Natural killer cell (primary cell): ENCODE measurements around the gene VAMP1. TPM values are rescaled to one million over a fixed set of nuclear protein-coding genes. Genes with fewer than 3 reads are reported as not detected.
A peak's percentile ranks its signal among the peaks of the same experiment; 100 is the strongest.
"Not testable (repeated sequence)": the region's sequence is repeated elsewhere in the genome, so short reads cannot be mapped to it uniquely, and the experiment has no call there.

Experiments used
- ATAC-seq, 3 donors: fragments of 150-1000 bp in 2 of 3; fragments of 200-7000 bp in 1 of 3; cut with Tn5 transposase; 1 replicate in 1 of 3; 2 replicates in 2 of 3; pipeline ENCODE4 v1.10.0; 2021; ENCODE audit warnings: mild to moderate bottlenecking in 2 of 3, moderate library complexity in 2 of 3
- DNase-seq, 2 donors: peaks; one replicate each; pipeline versions ENCODE4 v3.0.0 to v3.0.0-alpha.2; 2013 to 2021; ENCODE audit warnings: mixed read lengths in 1 of 2
- H3K27ac ChIP-seq: one replicate; pipeline ENCODE4 v1.5.1; 2013; ENCODE audit warnings: mild to moderate bottlenecking, low read length
- H3K27me3 ChIP-seq: one replicate; pipeline ENCODE4 v1.6.1; 2013; ENCODE audit warnings: low read length; ENCODE audit not compliant: control insufficient read depth, insufficient read depth
- H3K36me3 ChIP-seq: one replicate; pipeline ENCODE4 v1.6.1; 2013; ENCODE audit warnings: low read length; ENCODE audit not compliant: control insufficient read depth, insufficient read depth
- H3K4me1 ChIP-seq: one replicate; pipeline ENCODE4 v1.6.1; 2013; ENCODE audit warnings: low read length; ENCODE audit not compliant: control insufficient read depth, insufficient read depth
- H3K4me3 ChIP-seq: one replicate; pipeline ENCODE4 v1.5.1; 2013; ENCODE audit warnings: low read length
- H3K9me3 ChIP-seq: one replicate; pipeline ENCODE4 v1.6.1; 2013; ENCODE audit warnings: low read length; ENCODE audit not compliant: control insufficient read depth, insufficient read depth
- H3K27ac Mint-ChIP-seq, 2 donors: one replicate each; pipeline ENCODE4 v1.8.0; 2022; ENCODE audit warnings: mild to moderate bottlenecking in 2 of 2, mixed read lengths in 2 of 2, moderate library complexity in 1 of 2
- H3K27me3 Mint-ChIP-seq, 2 donors: one replicate each; pipeline ENCODE4 v1.8.0; 2022; ENCODE audit warnings: low read depth in 2 of 2, mixed read lengths in 2 of 2
- H3K36me3 Mint-ChIP-seq: one replicate; pipeline ENCODE4 v1.8.0; 2022; ENCODE audit warnings: mixed read lengths
- H3K4me1 Mint-ChIP-seq, 2 donors: one replicate each; pipeline ENCODE4 v1.8.0; 2022; ENCODE audit warnings: mixed read lengths in 2 of 2
- H3K4me3 Mint-ChIP-seq: one replicate; pipeline ENCODE4 v1.8.0; 2022; ENCODE audit warnings: mild to moderate bottlenecking, moderate library complexity, mixed read lengths
- H3K9me3 Mint-ChIP-seq, 2 donors: one replicate each; pipeline ENCODE4 v1.8.0; 2022; ENCODE audit warnings: mixed read lengths in 2 of 2
- CTCF ChIP-seq: fragments of 200-600 bp; IDR thresholded peaks from one replicate; pipeline ENCODE4 v1.8.0; 2022; ENCODE audit warnings: antibody characterized with exemption
- WGBS: methylation state at CpG from one replicate; pipeline ENCODE4 v1.1.7; 2013; ENCODE audit warnings: missing lambda C conversion rate; ENCODE audit not compliant: insufficient coverage; 5-methylcytosine and 5-hydroxymethylcytosine counted together
- intact Hi-C: fragments of 100-400 bp; cut with micrococcal nuclease; formaldehyde crosslinking; loops from one replicate; pipeline ENCODE4 v1.14.2; 2022
- total RNA-seq, 4 donors: library from RNA; stranded (reverse); fragments of 120-200 nt in 1 of 4; gene quantifications; one replicate each; pipeline versions ENCODE4 v1.2.3 to v1.2.4, GENCODE V29; 2013 to 2022

Gene VAMP1
- total RNA-seq, 3 donors from 2014 or later (not counting 1 experiment from before 2014, with no cell fraction given) = 81.0 to 84.3 (median 83.8) TPM

- ATAC-seq (no peak), DNase-seq (no peak)
- Mint-ChIP-seq H3K27ac (no peak overlapping the region), H3K4me1 (peaks cover 8% of the 10 kb centered on the region in 2 donors), H3K4me3 (no peak overlapping the region), H3K9me3 (no peaks in the 10 kb centered on the region), H3K27me3 (no peaks in the 10 kb centered on the region), H3K36me3 (peaks cover 2% of the 10 kb centered on the region)
- peaks cover 27% of the 10 kb centered on the region for H3K36me3 ChIP-seq
- no peak for TF ChIP-seq CTCF
- intact Hi-C loops = no loop called here
- WGBS = 96% methylated on average over 12 of the region's 12 CpGs
- H3K4me3 ChIP-seq = no peak overlapping the region
- no peaks in the 10 kb centered on the region for H3K9me3 ChIP-seq
- H3K27me3 ChIP-seq = no peaks in the 10 kb centered on the region
- H3K4me1 ChIP-seq = no peaks in the 10 kb centered on the region
- no peak overlapping the region for H3K27ac ChIP-seq
Observed at GRCh38 chr12:6507102-6507998, 36.9 kb upstream of the VAMP1 start.

- no peaks in the 10 kb centered on the region for H3K27me3 Mint-ChIP-seq
- peaks cover 4 to 9% of the 10 kb centered on the region in 2 donors for H3K4me1 Mint-ChIP-seq
- no peaks in the 10 kb centered on the region for H3K9me3 ChIP-seq
- H3K4me3 Mint-ChIP-seq = no peak overlapping the region
- DNase-seq = no peak
- peaks cover 11% of the 10 kb centered on the region for H3K4me1 ChIP-seq
- H3K36me3 ChIP-seq = peaks cover 27% of the 10 kb centered on the region
- H3K27me3 ChIP-seq = no peaks in the 10 kb centered on the region
- H3K4me3 ChIP-seq = no peak overlapping the region
- WGBS = 99% methylated on average over 2 of the region's 2 CpGs
- no peak overlapping the region for H3K27ac Mint-ChIP-seq
- intact Hi-C loops = no loop called here
- no peak for TF ChIP-seq CTCF
- H3K36me3 Mint-ChIP-seq = no peaks in the 10 kb centered on the region
- no peaks in the 10 kb centered on the region for H3K9me3 Mint-ChIP-seq
- no peak overlapping the region for H3K27ac ChIP-seq
- ATAC-seq = no peak
Observed at GRCh38 chr12:6500466-6500865, 30.0 kb upstream of the VAMP1 start.

- peaks cover 32 to 36% of the 10 kb centered on the region in 2 donors for H3K4me1 Mint-ChIP-seq
- H3K27me3 ChIP-seq, H3K36me3 Mint-ChIP-seq, ATAC-seq, H3K9me3 ChIP-seq, H3K27me3 Mint-ChIP-seq, H3K9me3 Mint-ChIP-seq, H3K4me3 ChIP-seq, H3K27ac ChIP-seq, H3K4me3 Mint-ChIP-seq, H3K27ac Mint-ChIP-seq, DNase-seq: not testable (repeated sequence)
- WGBS = 91% methylated on average over 3 of the region's 3 CpGs
- intact Hi-C loops = loop anchor here (10.0 kb wide), 1 partner anchor 188 kb away; the partner anchor contains the start of gene ZNF384
- peaks cover 20% of the 10 kb centered on the region for H3K4me1 ChIP-seq
- H3K36me3 ChIP-seq = peaks cover 26% of the 10 kb centered on the region
Observed at GRCh38 chr12:6497291-6497690, 26.8 kb upstream of the VAMP1 start.

- intact Hi-C loops = loop anchor here (1.0 to 10.0 kb wide), 3 partner anchors 25 to 190 kb away; partner anchors contain the start of genes TAPBPL, VAMP1 and ZNF384
- H3K4me3 ChIP-seq = peak overlapping the region; percentile 81
- H3K36me3 ChIP-seq = peaks cover 33% of the 10 kb centered on the region
- no peak for DNase-seq
- Mint-ChIP-seq H3K4me3 (peak overlapping the region; percentile 94), H3K27me3 (no peaks in the 10 kb centered on the region), H3K27ac (peak overlapping the region; percentile 97), H3K36me3 (no peaks in the 10 kb centered on the region), H3K9me3 (no peaks in the 10 kb centered on the region), H3K4me1 (peaks cover 38% of the 10 kb centered on the region in 2 donors)
- no peaks in the 10 kb centered on the region for H3K27me3 ChIP-seq
- H3K4me1 ChIP-seq = peaks cover 22% of the 10 kb centered on the region
- peak overlapping the region; percentile 68 for H3K27ac ChIP-seq
- ATAC-seq = no peak
- no peak for TF ChIP-seq CTCF
- WGBS = 82% methylated on average over 1 of the region's 1 CpG
- H3K9me3 ChIP-seq = no peaks in the 10 kb centered on the region
Observed at GRCh38 chr12:6494968-6495367, 24.5 kb upstream of the VAMP1 start.
